Fibroblast of lung (primary cell): ENCODE data around the gene ERF. TPM values are rescaled to one million over a fixed set of nuclear protein-coding genes. Genes with fewer than 3 reads are reported as not detected.

ENCODE experiments used
- DNase-seq, 2 donors: peaks; one replicate each; pipeline versions ENCODE4 v3.0.0 to v3.0.0-alpha.2; 2010; ENCODE audit warnings: low read depth in 2 of 2
- H2AFZ ChIP-seq: 2 replicates; pipeline ENCODE4 v1.5.1; 2012; ENCODE audit warnings: low read length, control low read depth, inconsistent platforms
- H3K27ac ChIP-seq: 2 replicates; pipeline ENCODE4 v1.5.1; 2011; ENCODE audit warnings: low read length, control low read depth; ENCODE audit not compliant: insufficient read depth
- H3K27me3 ChIP-seq: 2 replicates; pipeline ENCODE4 v1.5.1; 2011; ENCODE audit warnings: mild to moderate bottlenecking, low read length; ENCODE audit not compliant: control insufficient read depth, insufficient read depth
- H3K36me3 ChIP-seq: 2 replicates; pipeline ENCODE4 v1.5.1; 2011; ENCODE audit warnings: low read length; ENCODE audit not compliant: control insufficient read depth, insufficient read depth
- H3K4me1 ChIP-seq: 2 replicates; pipeline ENCODE4 v1.5.1; 2011; ENCODE audit warnings: low read length; ENCODE audit not compliant: control insufficient read depth, insufficient read depth; ENCODE audit errors: extremely low read depth
- H3K4me2 ChIP-seq: 2 replicates; pipeline ENCODE4 v1.5.1; 2011; ENCODE audit warnings: low read length, control low read depth; ENCODE audit not compliant: insufficient read depth; ENCODE audit errors: extremely low read depth
- H3K4me3 ChIP-seq, 4 experiments: fragments of 200-600 bp in 1 of 4; sonication (generic) in 1 of 4; replicated peaks in 1 of 4; 2 replicates each; pipeline ENCODE4 v1.5.1; 2011 to 2016; ENCODE audit warnings: low read length in 4 of 4, low read depth in 3 of 4, mild to moderate bottlenecking in 3 of 4, control low read depth in 2 of 4, inconsistent platforms in 1 of 4, mixed read lengths in 1 of 4; ENCODE audit not compliant: insufficient read depth in 1 of 4; ENCODE audit errors: control extremely low read depth in 1 of 4
- H3K79me2 ChIP-seq: 2 replicates; pipeline ENCODE4 v1.5.1; 2012; ENCODE audit warnings: mild to moderate bottlenecking, low read length, inconsistent platforms; ENCODE audit not compliant: control insufficient read depth, insufficient read depth
- H3K9ac ChIP-seq: 2 replicates; pipeline ENCODE4 v1.5.1; 2011; ENCODE audit warnings: mild to moderate bottlenecking, low read length, control low read depth; ENCODE audit not compliant: insufficient read depth
- H3K9me3 ChIP-seq: 2 replicates; pipeline ENCODE4 v1.5.1; 2012; ENCODE audit warnings: low read depth, low read length; ENCODE audit not compliant: control insufficient read depth, insufficient read depth
- H4K20me1 ChIP-seq: 2 replicates; pipeline ENCODE4 v1.5.1; 2011; ENCODE audit warnings: low read length; ENCODE audit not compliant: control insufficient read depth, insufficient read depth; ENCODE audit errors: extremely low read depth
- CTCF ChIP-seq, 2 donors: IDR thresholded peaks in 1 of 2; conservative IDR thresholded peaks in 1 of 2; 1 replicate in 1 of 2; 2 replicates in 1 of 2; pipeline ENCODE4 v1.5.1; 2011 to 2012; ENCODE audit warnings: low read length in 2 of 2, control low read depth in 1 of 2, inconsistent platforms in 1 of 2, low read depth in 1 of 2, mild to moderate bottlenecking in 1 of 2
- EZH2 ChIP-seq: IDR thresholded peaks from 2 replicates; pipeline ENCODE4 v1.5.1; 2012; ENCODE audit warnings: low read length, control low read depth, mild to moderate bottlenecking; ENCODE audit errors: missing control alignments
- polyA plus RNA-seq, 2 donors: library from polyadenylated mRNA; depleted of rRNA in 1 of 2; stranded (reverse) in 1 of 2; unstranded in 1 of 2; fragments of >200 nt; gene quantifications; 2 replicates each; pipeline ENCODE4 v1.2.1, GENCODE V29; 2011 to 2012; ENCODE audit warnings: missing spikeins in 1 of 2
- total RNA-seq: library from RNA; depleted of rRNA; stranded (reverse); fragments of >200 nt; gene quantifications from 2 replicates; pipeline ENCODE4 v1.2.1, GENCODE V29; 2014

Gene ERF
- total and polyA plus RNA-seq, 2 donors (not counting 1 experiment from before 2014, with no cell fraction given) = 13.2 to 36.3 TPM

DNA sequence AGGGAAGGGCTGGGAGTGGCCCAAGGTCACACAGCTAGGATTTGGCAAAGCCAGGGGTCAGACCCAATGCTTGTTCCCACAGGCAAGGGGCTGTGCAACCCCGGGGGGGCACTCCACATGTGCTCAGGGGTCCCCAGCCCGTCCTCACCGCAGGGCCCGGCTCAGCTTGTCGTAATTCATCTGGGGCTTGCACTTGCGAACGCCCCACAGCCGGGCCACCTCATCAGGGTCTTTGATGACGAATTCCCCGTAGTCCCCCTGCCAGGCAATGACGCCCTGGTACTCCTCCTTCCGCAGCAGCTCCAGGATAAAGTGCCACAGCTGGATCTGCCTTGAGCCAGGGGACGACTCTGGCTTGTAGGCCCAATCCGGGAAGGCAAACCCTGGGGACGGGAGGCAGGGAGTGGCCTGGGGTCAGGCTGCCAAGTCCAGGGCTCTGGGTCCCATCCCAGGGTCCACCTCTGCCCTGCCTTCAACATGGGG, 4.7 kb downstream of the ERF start:
- H3K27me3 ChIP-seq = no peaks in the 10 kb centered on the region
- peak overlapping the region; percentile 58 for H3K9ac ChIP-seq
- peak overlapping the region; percentile 82 for H3K27ac ChIP-seq
- no peaks in the 10 kb centered on the region for H3K9me3 ChIP-seq
- H3K4me2 ChIP-seq = peak overlapping the region; percentile 92
- no peak overlapping the region for H2AFZ ChIP-seq
- TF ChIP-seq EZH2 = no peak
- TF ChIP-seq CTCF (conservative IDR thresholded peaks at IDR 0.05 in 1 of 2, IDR thresholded peaks at IDR 0.05 in 1 of 2; ENCODE audit: low read depth in 1 of 2, low read length in 2 of 2) = no peak
- DNase-seq = no peak
- H3K79me2 ChIP-seq = peaks cover 60% of the 10 kb centered on the region
- peak overlapping the region in 3 of 4 experiments; percentile 9 to 46 (median 31) for H3K4me3 ChIP-seq
- H3K36me3 ChIP-seq = peaks cover 15% of the 10 kb centered on the region
- H3K4me1 ChIP-seq = peaks cover 36% of the 10 kb centered on the region
- no peaks in the 10 kb centered on the region for H4K20me1 ChIP-seq

- Histone ChIP-seq H3K79me2 (peaks cover 59% of the 10 kb centered on the region), H4K20me1 (no peaks in the 10 kb centered on the region), H2AFZ (no peak overlapping the region), H3K4me2 (no peak overlapping the region), H3K36me3 (peaks cover 15% of the 10 kb centered on the region), H3K9ac (no peak overlapping the region), H3K27me3 (no peaks in the 10 kb centered on the region), H3K4me1 (peaks cover 36% of the 10 kb centered on the region), H3K4me3 (no peak overlapping the region), H3K27ac (peak overlapping the region; percentile 82), H3K9me3 (no peaks in the 10 kb centered on the region)
- no peak for DNase-seq
- TF ChIP-seq CTCF (conservative IDR thresholded peaks at IDR 0.05 in 1 of 2, IDR thresholded peaks at IDR 0.05 in 1 of 2; ENCODE audit: low read depth in 1 of 2, low read length in 2 of 2) = no peak
- TF ChIP-seq EZH2 = no peak
Observed at GRCh38 chr19:42249769-42250168, 5.2 kb downstream of the ERF start.

- no peaks in the 10 kb centered on the region for H4K20me1 ChIP-seq
- H3K79me2 ChIP-seq = peaks cover 53% of the 10 kb centered on the region
- no peak overlapping the region for H3K4me2 ChIP-seq
- no peak overlapping the region for H3K9ac ChIP-seq
- no peak overlapping the region for H2AFZ ChIP-seq
- H3K4me3 ChIP-seq = no peak overlapping the region
- peak overlapping the region; percentile 82 for H3K27ac ChIP-seq
- no peak for DNase-seq
- H3K9me3 ChIP-seq = no peaks in the 10 kb centered on the region
- H3K4me1 ChIP-seq = peaks cover 36% of the 10 kb centered on the region
- TF ChIP-seq CTCF (conservative IDR thresholded peaks at IDR 0.05 in 1 of 2, IDR thresholded peaks at IDR 0.05 in 1 of 2; ENCODE audit: low read depth in 1 of 2, low read length in 2 of 2) (no peak), EZH2 (no peak)
- peaks cover 15% of the 10 kb centered on the region for H3K36me3 ChIP-seq
- no peaks in the 10 kb centered on the region for H3K27me3 ChIP-seq
Observed at GRCh38 chr19:42249149-42249750, 5.7 kb downstream of the ERF start.
